Right lobe of liver (tissue), 4 donors: Measurements from ENCODE around the gene FOXRED2.

Source experiments
- POLR2A ChIP-seq: fragments of 450-650 bp; IDR thresholded peaks from one replicate; pipeline ENCODE4 v1.6.1; 2017; ENCODE audit warnings: antibody characterized with exemption, mild to moderate bottlenecking
- TF ChIP-seq, protein P1 (sequence below), 4 donors: fragments of 200-600 bp in 3 of 4; fragments of 450-650 bp in 1 of 4; IDR thresholded peaks; one replicate each; pipeline versions ENCODE4 v1.5.1 to v1.8.0; 2016 to 2022; ENCODE audit warnings: antibody characterized with exemption in 4 of 4, mild to moderate bottlenecking in 2 of 4
- donor health status: DM: no; HTN: no; CAD: no.
- donor health status: DM: no; HTN: no; CAD: no.
- donor health status: DM: no; HTN: yes; CAD: no.

GRCh38 chr22:36447632-36448031, 59.2 kb downstream of the FOXRED2 start:
- TF ChIP-seq POLR2A: no peak
- TF ChIP-seq, protein P1, sequence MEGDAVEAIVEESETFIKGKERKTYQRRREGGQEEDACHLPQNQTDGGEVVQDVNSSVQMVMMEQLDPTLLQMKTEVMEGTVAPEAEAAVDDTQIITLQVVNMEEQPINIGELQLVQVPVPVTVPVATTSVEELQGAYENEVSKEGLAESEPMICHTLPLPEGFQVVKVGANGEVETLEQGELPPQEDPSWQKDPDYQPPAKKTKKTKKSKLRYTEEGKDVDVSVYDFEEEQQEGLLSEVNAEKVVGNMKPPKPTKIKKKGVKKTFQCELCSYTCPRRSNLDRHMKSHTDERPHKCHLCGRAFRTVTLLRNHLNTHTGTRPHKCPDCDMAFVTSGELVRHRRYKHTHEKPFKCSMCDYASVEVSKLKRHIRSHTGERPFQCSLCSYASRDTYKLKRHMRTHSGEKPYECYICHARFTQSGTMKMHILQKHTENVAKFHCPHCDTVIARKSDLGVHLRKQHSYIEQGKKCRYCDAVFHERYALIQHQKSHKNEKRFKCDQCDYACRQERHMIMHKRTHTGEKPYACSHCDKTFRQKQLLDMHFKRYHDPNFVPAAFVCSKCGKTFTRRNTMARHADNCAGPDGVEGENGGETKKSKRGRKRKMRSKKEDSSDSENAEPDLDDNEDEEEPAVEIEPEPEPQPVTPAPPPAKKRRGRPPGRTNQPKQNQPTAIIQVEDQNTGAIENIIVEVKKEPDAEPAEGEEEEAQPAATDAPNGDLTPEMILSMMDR (IDR thresholded peaks at IDR 0.05): no peak
